Stimulated activated CD8-positive, alpha-beta memory T cell treated with anti-CD3 and anti-CD28 coated beads, Interleukin-4, amount 100 ng/mL, for 4 hours (primary cell): Measurements from ENCODE around the gene USP48.
"Not testable (repeated sequence)": the region's sequence is repeated elsewhere in the genome, so short reads cannot be mapped to it uniquely, and the experiment has no call there.

Experiments used
- DNase-seq, 2 donors: peaks; one replicate each; pipeline ENCODE4 v3.0.0-alpha.2; 2020; ENCODE audit warnings: low read depth in 2 of 2, low spot score in 1 of 2

The USP48 gene

GRCh38 chr1:21775985-21776562 lies 6.9 kb downstream of the USP48 start:
- no peak for DNase-seq

- DNase-seq, result no peak
Measured at GRCh38 chr1:21775550-21775914, 7.4 kb downstream of the USP48 start.

GRCh38 chr1:21774835-21775549 lies 8.0 kb downstream of the USP48 start:
- no peak for DNase-seq

- DNase-seq, result no peak
Measured at GRCh38 chr1:21773585-21773984, 9.4 kb downstream of the USP48 start.

- not testable (repeated sequence) for DNase-seq
Measured at GRCh38 chr1:21771672-21772071, 11.3 kb downstream of the USP48 start.

GRCh38 chr1:21770602-21771001 lies 12.3 kb downstream of the USP48 start:
- DNase-seq, result not testable (repeated sequence)

- DNase-seq, result no peak
Measured at GRCh38 chr1:21770201-21770600, 12.7 kb downstream of the USP48 start.

GRCh38 chr1:21767106-21767505 lies 15.8 kb downstream of the USP48 start:
- DNase-seq, result not testable (repeated sequence)

GRCh38 chr1:21766210-21766609 lies 16.7 kb downstream of the USP48 start:
- DNase-seq, result no peak

- DNase-seq, result no peak
Measured at GRCh38 chr1:21764615-21765423, 18.1 kb downstream of the USP48 start.

GRCh38 chr1:21763694-21764419 lies 19.1 kb downstream of the USP48 start:
- no peak for DNase-seq

GRCh38 chr1:21763236-21763635 lies 19.7 kb downstream of the USP48 start:
- no peak for DNase-seq

GRCh38 chr1:21762022-21762404 lies 20.9 kb downstream of the USP48 start:
- no peak for DNase-seq

GRCh38 chr1:21761052-21761451 lies 21.9 kb downstream of the USP48 start:
- DNase-seq, result no peak

GRCh38 chr1:21759818-21760217 lies 23.1 kb downstream of the USP48 start:
- no peak for DNase-seq

GRCh38 chr1:21759182-21759581 lies 23.8 kb downstream of the USP48 start:
- no peak for DNase-seq

GRCh38 chr1:21758614-21759013 lies 24.3 kb downstream of the USP48 start:
- DNase-seq, result no peak

GRCh38 chr1:21756393-21757089 lies 26.4 kb downstream of the USP48 start:
- DNase-seq, result no peak

GRCh38 chr1:21755067-21755466 lies 27.9 kb downstream of the USP48 start:
- no peak for DNase-seq

GRCh38 chr1:21754583-21754982 lies 28.4 kb downstream of the USP48 start:
- DNase-seq, result no peak

- no peak for DNase-seq
Measured at GRCh38 chr1:21752186-21752585, 30.8 kb downstream of the USP48 start.
